NB4 (cell line): ENCODE data around the gene TRRAP.

ENCODE experiments used
- CTCF ChIP-seq: IDR thresholded peaks from one replicate; pipeline ENCODE4 v1.5.1; 2012; ENCODE audit warnings: low read depth, low read length
- MAX ChIP-seq: IDR thresholded peaks from 2 replicates; pipeline ENCODE4 v1.6.1; 2011; ENCODE audit warnings: low read depth, low read length
- MYC ChIP-seq: IDR thresholded peaks from 2 replicates; pipeline ENCODE4 v1.6.1; 2011; ENCODE audit warnings: low read depth, low read length
- POLR2A ChIP-seq: IDR thresholded peaks from 2 replicates; pipeline ENCODE4 v1.6.1; 2011; ENCODE audit warnings: mild to moderate bottlenecking; ENCODE audit not compliant: insufficient read length; ENCODE audit errors: extremely low read depth

- no peak for TF ChIP-seq MAX
- no peak for TF ChIP-seq CTCF
- TF ChIP-seq POLR2A, result no peak
- TF ChIP-seq MYC, result no peak
Observed at GRCh38 chr7:99016196-99016595, 137.9 kb downstream of the TRRAP start.
